Adrenal gland (tissue), 12 donors: ENCODE results near the gene TSPAN8. TPM values are rescaled to one million over a fixed set of nuclear protein-coding genes. Genes with fewer than 3 reads are reported as not detected.

ENCODE experiments used
- DNase-seq, 7 donors: peaks; one replicate each; pipeline ENCODE4 v3.0.0-alpha.2; 2019 to 2020
- H3K27ac ChIP-seq, 5 donors: fragments of 200-600 bp; sonication (generic) in 4 of 5; 1 replicate in 3 of 5; 2 replicates in 2 of 5; pipeline versions ENCODE4 v1.5.1 to v1.8.0; 2016 to 2020; ENCODE audit warnings: mild to moderate bottlenecking in 1 of 5
- H3K27me3 ChIP-seq: fragments of 200-600 bp; 2 replicates; pipeline ENCODE4 v1.8.0; 2021
- H3K36me3 ChIP-seq, 2 donors: fragments of 200-600 bp; replicated peaks in 1 of 2; 1 replicate in 1 of 2; 2 replicates in 1 of 2; pipeline versions ENCODE4 v1.5.1 to v1.8.0; 2018 to 2022
- H3K4me1 ChIP-seq, 2 donors: fragments of 200-600 bp; replicated peaks in 1 of 2; 1 replicate in 1 of 2; 2 replicates in 1 of 2; pipeline versions ENCODE4 v1.5.1 to v1.8.0; 2018 to 2021
- H3K4me3 ChIP-seq, 4 donors: fragments of 200-600 bp; sonication (generic) in 3 of 4; one replicate each; pipeline ENCODE4 v1.5.1; 2016 to 2018
- H3K9me3 ChIP-seq, 3 donors: fragments of 200-600 bp; sonication (generic) in 1 of 3; replicated peaks in 1 of 3; 1 replicate in 2 of 3; 2 replicates in 1 of 3; pipeline versions ENCODE4 v1.5.1 to v1.8.0; 2016 to 2021
- CTCF ChIP-seq, 6 experiments: fragments of 450-650 bp in 4 of 6; fragments of 200-600 bp in 2 of 6; sonication (generic) in 1 of 6; IDR thresholded peaks; 1 replicate in 5 of 6; 2 replicates in 1 of 6; pipeline versions ENCODE4 v1.5.1 to v1.8.0; 2016 to 2021; ENCODE audit warnings: antibody characterized with exemption in 6 of 6, mild to moderate bottlenecking in 2 of 6, moderate library complexity in 1 of 6
- POLR2A ChIP-seq, 2 donors: fragments of 450-650 bp; IDR thresholded peaks; one replicate each; pipeline ENCODE4 v1.6.1; 2017; ENCODE audit warnings: antibody characterized with exemption in 2 of 2, mild to moderate bottlenecking in 2 of 2, moderate library complexity in 1 of 2
- WGBS, 4 donors: extraction: QIAGEN DNeasy Blood & Tissue Kit in 2 of 4; methylation state at CpG; one replicate each; pipeline versions ENCODE4 v1.1.5 to v1.1.7; 2013 to 2017; 5-methylcytosine and 5-hydroxymethylcytosine counted together
- intact Hi-C, 2 donors: fragments of 100-400 bp; cut with DNase I; formaldehyde crosslinking; loops; one replicate each; pipeline versions ENCODE4 v1.14.1 to v1.15.0; 2022 to 2023
- polyA plus RNA-seq, 3 donors: library from polyadenylated mRNA; stranded (reverse); fragments of 200-250 nt in 2 of 3; fragments of 350-450 nt in 1 of 3; fragmentation: Illumina TruSeq in 1 of 3; extraction: RNeasy Lipid Tissue Mini Kit (QIAGEN cat#74804) in 1 of 3; gene quantifications; one replicate each; pipeline ENCODE4 v1.2.3, GENCODE V29; 2013 to 2014
- total RNA-seq, 9 donors: library from RNA; depleted of rRNA in 4 of 9; stranded (reverse); fragments of >200 nt in 4 of 9; fragments of 120-200 nt in 1 of 9; fragmentation: NEBNext Ultra II Directional in 1 of 9; extraction: Animal tissue kit (Norgen Biotek cat#: 25700) in 1 of 9; gene quantifications; one replicate each; pipeline versions ENCODE4 v1.1.0 to v1.2.4, GENCODE V29; 2013 to 2023
- donor health status: healthy with polysubstance abuse.
- donor health status: Bipolar disorder and iron deficiency.
- donor health status: DM: yes; HTN: yes; CAD: no.
- donor health status: DM: no; HTN: no; CAD: no.
- donor health status: DM: no; HTN: no; CAD: no.
- donor health status: DM: yes; HTN: yes; CAD: no.

TSPAN8 gene
- total and polyA plus RNA-seq, 12 donors: 0.90 to 11.6 (median 3.7) TPM

GRCh38 chr12:71135077-71135811 lies 22.6 kb downstream of the TSPAN8 start:
- Histone ChIP-seq H3K27me3 (no peaks in the 10 kb centered on the region), H3K4me1 (peaks cover 0 to 4% of the 10 kb centered on the region in 2 donors), H3K9me3 (no peaks in the 10 kb centered on the region), H3K4me3 (no peak overlapping the region), H3K36me3 (no peaks in the 10 kb centered on the region), H3K27ac (no peak overlapping the region)
- TF ChIP-seq CTCF (IDR thresholded peaks at IDR 0.05) (no peak), POLR2A (IDR thresholded peaks at IDR 0.05) (no peak)
- DNase-seq: no peak
- intact Hi-C loops: no loop called here
- WGBS, 4 donors: 70 to 79% (median 75%) methylated on average over 2 of the region's 2 CpGs

GRCh38 chr12:71134405-71134804 lies 23.4 kb downstream of the TSPAN8 start:
- H3K27me3 ChIP-seq: no peaks in the 10 kb centered on the region
- intact Hi-C loops: no loop called here
- no peak overlapping the region for H3K27ac ChIP-seq
- DNase-seq: no peak
- H3K9me3 ChIP-seq: no peaks in the 10 kb centered on the region
- WGBS, 4 donors: 11 to 32% (median 19%) methylated on average over 2 of the region's 2 CpGs
- no peak for TF ChIP-seq CTCF (IDR thresholded peaks at IDR 0.05)
- no peak for TF ChIP-seq POLR2A (IDR thresholded peaks at IDR 0.05)
- H3K4me1 ChIP-seq: peaks cover 0 to 4% of the 10 kb centered on the region in 2 donors
- H3K36me3 ChIP-seq: no peaks in the 10 kb centered on the region
- no peak overlapping the region for H3K4me3 ChIP-seq

- TF ChIP-seq POLR2A (IDR thresholded peaks at IDR 0.05): no peak
- TF ChIP-seq CTCF (IDR thresholded peaks at IDR 0.05): no peak
- no peak for DNase-seq
- Histone ChIP-seq H3K27me3 (no peaks in the 10 kb centered on the region), H3K9me3 (no peaks in the 10 kb centered on the region), H3K27ac (no peak overlapping the region), H3K36me3 (no peaks in the 10 kb centered on the region), H3K4me1 (peaks cover 0 to 4% of the 10 kb centered on the region in 2 donors), H3K4me3 (no peak overlapping the region)
- 17 to 29% (median 21%) methylated on average over 1 of the region's 1 CpG for WGBS, 4 donors
- intact Hi-C loops: no loop called here
Measured at GRCh38 chr12:71130521-71131069, 27.2 kb downstream of the TSPAN8 start.

GRCh38 chr12:71129364-71129763 lies 28.4 kb downstream of the TSPAN8 start:
- no peaks in the 10 kb centered on the region for H3K9me3 ChIP-seq
- no peak overlapping the region for H3K4me3 ChIP-seq
- H3K4me1 ChIP-seq: peaks cover 0 to 4% of the 10 kb centered on the region in 2 donors
- no peaks in the 10 kb centered on the region for H3K27me3 ChIP-seq
- no peaks in the 10 kb centered on the region for H3K36me3 ChIP-seq
- no peak for TF ChIP-seq CTCF (IDR thresholded peaks at IDR 0.05)
- TF ChIP-seq POLR2A (IDR thresholded peaks at IDR 0.05): no peak
- no peak for DNase-seq
- WGBS, 4 donors: 68 to 74% (median 71%) methylated on average over 2 of the region's 2 CpGs
- intact Hi-C loops: no loop called here
- no peak overlapping the region for H3K27ac ChIP-seq
